SKM-1 treated with dmso at 0.1 percent for 144 hours (cell line): ENCODE results near the gene RAC3.
"Not testable (repeated sequence)": the region's sequence is repeated elsewhere in the genome, so short reads cannot be mapped to it uniquely, and the experiment has no call there.

ENCODE experiments used
- DNase-seq: peaks from one replicate; lab custom pipeline; 2025; ENCODE audit not compliant: unreplicated experiment; lab: John Stamatoyannopoulos, UW

The RAC3 gene

DNA sequence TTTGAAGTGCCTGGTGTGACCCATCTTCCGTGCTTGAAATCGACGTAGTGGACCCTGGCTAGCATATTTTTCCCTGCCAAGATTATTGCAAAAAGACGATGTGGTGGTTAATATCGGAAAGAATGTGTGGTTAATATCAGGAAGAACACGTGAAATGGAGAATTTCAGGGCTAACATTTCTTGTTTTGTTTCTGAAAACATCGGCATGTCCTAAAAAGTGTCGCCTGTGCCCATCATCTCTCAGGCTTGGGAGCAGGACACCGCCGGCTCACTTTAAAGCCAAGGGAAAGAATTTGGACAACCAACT is 6.4 kb downstream of the RAC3 start:
- DNase-seq = no peak

DNA sequence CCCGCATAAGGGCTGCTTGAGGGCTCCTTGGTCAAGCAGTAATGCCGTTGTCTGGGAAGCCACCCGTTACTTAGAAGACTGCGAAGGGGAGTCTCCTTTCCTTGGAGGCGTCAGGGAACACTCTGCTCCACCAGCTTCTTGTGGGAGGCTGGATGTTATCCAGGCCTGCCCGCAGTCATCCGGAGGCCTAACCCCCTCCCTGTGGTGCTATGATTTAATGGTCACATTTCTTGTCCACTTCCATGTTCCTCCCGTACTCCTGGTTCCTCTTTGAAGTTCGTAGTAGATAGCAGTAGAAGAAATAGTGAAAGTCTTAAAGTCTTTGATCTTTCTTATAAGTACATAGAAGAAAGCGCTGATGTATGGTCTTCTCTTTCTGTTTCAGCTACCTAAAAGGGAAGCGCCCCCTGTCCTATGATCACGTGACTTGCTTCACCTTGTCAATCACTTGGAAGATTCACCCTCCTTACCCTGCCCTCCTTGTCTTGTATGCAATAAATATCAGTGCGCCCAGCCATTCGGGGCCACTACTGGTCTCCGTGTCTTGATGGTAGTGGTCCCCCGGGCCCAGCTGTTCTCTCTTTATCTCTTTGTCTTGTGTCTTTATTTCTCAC is 7.4 kb downstream of the RAC3 start:
- DNase-seq = not testable (repeated sequence)

DNA sequence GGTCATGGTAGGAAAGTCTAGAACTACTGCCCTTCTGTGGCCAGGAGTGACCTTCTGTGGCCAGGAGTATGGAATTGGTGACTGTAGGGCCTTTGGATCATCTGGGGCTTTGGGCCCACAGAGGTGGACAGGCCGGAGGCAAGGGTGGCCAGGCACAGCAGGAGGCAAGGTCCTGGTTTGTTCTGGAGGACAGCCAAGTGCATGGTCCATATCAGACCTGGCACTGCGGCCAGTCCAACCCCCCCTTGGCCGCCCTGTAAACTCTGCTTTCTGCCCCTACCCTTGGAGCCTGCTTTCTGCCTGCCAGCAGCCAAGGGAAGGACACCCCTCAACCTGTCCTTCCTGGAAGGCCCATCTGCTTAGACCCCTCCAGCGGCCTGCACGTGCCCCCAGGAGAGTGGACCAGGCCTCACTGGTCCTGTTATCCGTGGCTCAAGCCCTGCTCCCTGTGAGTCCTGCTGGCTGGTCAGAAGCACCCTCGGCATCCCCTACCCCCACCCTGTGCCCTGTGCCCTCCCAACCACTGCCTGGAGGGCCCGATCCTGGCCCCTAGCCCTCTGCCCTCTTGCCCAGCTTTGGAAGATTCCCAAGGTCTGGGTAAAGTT is 8.3 kb downstream of the RAC3 start:
- DNase-seq = no peak

DNA sequence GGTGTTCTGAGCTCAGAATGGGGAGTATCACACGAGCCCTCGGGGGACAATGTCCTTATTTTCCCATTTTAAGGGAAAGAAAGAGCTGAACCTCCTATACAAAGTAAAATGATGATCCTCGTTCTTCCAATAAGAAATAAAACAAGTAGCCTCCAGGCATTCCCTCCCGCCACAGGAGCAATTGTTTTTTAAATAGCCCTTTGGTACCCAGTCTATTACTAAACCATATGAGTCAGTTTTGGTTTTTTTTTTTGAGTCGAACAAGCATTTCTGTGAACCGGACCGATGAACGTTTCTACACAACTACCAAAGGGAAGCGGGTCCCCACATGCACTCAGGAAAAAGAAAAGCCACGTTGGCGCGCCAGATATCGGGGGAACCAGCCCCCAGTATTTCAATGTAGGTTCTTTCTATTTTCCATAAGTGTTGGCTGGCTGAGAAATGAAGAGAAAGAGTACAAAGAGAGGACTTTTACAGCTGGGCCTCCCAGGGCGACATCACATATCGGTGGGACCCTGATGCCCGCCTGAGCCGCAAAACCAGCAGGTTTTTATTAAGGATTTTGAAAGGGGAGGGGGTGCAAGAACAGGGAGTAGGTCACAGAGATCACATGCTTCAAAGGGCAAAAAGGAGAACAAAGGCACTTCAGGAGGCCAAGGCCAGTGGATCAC is 9.8 kb downstream of the RAC3 start:
- DNase-seq = no peak

DNA sequence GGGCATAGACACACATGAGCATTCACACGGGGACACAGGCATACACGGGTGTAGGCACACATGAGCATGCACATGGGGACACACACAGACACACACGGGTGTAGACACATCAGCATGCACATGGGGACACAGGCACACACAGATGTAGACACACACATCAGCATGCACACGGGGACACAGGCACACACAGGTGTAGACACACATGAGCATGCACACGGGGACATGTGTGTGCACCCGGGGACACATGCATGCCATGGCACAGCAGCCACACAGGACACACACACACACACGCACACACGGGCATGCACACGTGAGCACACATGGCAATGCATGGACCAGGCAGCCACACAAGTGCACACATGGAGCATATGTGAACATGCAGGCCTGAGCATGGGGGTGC is 11.2 kb downstream of the RAC3 start:
- DNase-seq = no peak

DNA sequence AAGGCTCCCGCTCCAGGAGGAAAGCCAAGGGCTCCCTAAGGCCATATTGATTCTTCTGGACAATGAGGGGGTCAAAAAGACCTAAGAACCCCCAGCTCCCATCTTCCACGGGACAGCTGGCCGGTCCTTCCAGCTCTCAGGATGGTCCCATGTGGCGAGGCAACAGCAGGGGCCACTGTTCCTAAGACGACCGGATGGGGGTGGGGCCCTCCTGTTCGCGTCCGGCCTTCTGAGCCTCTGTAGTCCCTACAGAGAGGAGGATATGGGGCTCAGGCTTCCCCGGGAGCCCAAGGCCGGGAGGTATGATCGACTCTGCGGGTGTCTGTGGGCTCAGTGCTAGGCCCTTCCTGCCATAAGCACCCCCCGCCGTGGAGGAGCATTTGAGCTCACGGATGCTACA is 12.0 kb downstream of the RAC3 start:
- DNase-seq = no peak

DNA sequence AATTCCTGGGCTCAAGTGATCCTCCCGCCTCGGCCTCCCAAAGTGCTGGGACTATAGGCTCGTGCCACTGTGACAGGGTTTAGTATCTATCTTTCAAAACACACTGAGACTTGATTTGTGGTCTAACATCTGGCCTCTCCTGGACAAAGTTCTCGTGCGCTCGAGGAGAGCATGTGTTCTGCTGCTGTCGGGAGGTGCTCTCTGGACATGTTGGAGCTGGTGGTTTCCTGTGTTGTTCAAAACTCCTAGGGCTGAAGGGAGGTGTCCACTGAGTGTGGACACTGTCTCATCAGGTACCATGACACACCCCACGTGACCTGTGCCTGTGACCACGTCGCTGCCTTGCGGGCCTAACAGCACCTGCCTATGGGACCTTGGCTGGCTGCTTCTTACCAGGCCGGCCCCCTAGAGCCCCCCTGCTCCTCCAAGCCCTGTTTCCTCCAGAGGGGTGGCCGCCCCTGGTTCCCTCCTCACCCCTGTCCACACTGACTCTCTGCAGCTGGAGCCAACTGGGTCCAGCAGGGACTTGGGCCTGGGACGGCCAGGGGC is 14.5 kb downstream of the RAC3 start:
- no peak for DNase-seq

DNA sequence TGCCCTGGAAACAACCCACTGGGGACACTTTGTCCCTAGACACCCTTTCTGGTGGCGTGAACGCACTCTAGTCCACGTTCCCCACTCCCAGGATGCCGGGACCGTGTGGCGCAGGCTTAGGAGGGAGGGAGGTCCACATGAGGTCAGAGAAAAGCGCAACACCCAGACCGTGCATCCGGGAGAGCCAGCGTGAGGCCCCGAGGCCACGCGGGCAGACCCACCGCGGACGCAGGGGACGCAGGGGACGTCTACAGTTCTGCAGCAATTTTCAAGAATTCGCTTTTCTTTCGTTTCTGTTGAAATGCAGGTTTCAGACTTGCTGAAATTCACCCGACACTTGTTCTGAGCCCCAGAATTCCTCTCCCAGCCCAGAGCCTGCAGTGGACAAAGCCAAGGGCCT is 15.4 kb downstream of the RAC3 start:
- DNase-seq = no peak

DNA sequence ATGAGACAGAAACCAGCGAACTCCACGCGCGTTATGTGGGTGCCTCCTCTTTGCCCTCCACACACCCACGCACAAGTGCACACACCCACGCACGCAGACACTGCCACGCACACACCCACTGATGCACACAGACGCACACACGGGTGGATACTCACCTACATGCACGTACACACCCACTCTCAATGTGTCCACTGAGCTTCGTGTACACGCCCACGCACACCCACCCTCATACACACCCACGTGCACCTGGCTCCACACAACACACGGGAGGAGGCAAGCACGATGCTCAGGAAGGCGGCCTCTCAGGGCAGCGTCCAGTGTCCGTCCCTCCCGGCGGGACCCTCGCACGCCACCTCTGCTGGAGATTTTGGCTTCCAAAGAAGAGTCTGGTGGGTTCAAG is 15.9 kb downstream of the RAC3 start:
- DNase-seq = no peak

DNA sequence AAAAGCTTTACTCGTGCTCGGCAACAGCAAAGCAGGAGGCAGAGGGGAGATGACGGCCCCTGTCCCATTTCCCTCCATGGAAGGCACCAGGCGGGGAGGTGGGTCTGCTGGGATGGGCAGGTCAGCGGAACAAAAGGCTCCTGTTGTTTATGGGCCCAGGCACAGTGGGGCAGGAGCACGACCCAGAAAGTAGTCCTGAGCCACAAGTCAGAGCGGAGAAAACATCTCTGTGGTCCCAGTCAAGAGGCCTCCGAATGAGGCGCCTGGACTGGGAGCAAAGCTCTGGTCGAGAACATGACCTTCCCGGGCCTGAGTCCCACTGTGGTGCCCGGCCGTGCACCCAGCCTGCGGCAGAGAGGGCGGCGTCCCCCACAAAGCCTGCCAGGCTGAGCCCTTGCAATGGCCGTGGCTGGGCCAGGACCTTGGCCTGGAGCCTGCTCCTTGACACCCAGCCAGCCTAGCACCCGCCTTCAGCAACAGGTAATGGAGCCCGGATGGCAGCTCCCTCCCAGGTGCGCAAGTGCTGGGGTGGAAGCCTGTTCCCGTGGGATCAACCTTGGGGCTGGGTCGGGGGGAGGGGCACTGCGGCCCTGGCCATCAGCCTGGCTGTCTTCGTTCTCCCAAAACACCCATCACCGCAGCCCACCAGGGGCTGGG is 16.6 kb downstream of the RAC3 start:
- no peak for DNase-seq

DNA sequence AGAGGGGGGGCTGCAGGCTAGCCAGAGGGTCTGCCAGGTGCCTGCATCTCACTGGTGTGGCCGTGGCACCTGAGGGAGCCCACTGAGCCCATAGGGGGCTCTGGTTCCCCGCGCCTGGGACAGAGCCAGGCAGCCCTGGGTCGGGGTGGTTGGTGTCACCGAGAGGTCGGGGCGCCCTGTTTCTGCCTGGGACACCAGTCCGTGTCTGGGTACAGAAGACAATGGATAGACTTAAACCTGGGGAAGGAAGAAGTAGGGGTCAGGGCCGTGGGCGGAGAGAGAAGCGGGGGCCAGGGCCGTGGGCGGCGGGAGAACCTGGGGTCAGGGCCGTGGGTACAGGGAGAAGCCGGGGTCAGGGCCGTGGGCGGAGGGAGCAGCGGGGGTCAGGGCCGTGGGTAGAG is 17.1 kb downstream of the RAC3 start:
- no peak for DNase-seq

DNA sequence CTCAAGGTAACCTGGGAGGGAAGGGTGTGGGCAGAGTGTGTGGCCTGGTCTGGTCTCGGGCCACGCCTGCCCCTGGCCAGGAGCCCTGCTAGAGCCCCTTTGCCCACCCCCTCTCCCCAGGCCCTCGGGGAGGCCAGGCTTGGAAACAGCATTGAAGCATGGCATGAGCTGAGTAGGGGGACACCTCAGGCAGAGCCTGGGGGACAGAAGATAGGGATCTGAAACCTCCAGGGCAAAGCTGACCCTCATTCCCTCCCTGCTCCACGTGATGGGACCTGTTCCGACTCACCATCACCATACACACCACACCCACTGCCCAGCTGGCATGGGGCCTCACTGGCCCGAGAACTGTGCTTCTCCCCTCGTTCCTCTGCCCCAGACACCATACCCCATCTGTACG is 17.6 kb downstream of the RAC3 start:
- no peak for DNase-seq

DNA sequence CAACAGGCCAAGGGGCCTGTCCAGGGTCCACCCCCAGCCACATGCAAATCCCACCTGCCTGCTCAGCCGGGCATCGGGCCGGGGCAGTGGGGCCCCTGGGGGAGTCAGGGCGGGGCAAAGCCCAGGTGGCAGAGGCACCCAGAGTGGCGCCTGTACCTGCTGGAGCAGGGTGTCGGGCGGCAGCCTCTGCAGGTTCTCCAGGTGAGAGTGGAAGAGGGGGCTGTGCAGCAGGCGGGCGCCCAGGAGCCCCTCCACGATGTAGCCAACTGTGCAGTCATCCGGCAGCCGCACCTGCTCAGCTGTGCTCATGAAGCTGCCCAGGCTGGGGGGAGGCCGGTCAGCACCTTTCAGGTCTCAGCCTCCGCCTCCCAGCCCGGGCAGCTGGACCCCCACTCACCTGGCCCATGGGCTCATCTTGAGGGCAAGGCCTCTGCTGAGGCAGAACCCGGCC is 18.1 kb downstream of the RAC3 start:
- DNase-seq = no peak

DNA sequence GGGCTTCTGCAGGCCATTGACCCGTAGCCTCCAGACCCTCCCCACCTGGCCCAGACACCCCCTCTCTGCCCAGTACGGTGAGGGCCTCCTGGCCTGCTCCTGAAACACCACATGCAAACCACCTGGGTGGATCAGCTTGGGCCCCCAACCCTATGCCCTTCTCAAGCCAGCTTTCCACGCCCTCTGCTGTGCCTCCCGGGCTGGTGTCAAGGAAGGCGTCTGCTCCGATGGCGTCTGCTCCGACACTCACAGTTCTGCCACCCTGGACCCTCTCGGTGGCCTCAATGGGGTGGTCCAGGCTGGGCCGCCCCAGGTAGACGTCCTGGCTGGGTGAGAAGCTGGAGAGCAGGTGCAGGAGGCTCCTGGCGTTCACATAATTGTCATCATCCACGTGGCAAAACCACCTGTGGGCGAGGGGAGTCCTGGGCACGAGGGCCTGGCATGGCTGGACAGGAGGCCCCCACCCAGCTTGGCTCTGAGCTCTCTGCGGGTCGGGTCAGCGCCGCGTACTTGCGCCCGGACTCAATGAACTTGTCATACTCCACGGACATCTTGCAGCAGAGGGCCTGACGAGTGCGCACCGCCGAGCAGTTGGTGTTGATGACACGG is 18.8 kb downstream of the RAC3 start:
- DNase-seq = no peak

DNA sequence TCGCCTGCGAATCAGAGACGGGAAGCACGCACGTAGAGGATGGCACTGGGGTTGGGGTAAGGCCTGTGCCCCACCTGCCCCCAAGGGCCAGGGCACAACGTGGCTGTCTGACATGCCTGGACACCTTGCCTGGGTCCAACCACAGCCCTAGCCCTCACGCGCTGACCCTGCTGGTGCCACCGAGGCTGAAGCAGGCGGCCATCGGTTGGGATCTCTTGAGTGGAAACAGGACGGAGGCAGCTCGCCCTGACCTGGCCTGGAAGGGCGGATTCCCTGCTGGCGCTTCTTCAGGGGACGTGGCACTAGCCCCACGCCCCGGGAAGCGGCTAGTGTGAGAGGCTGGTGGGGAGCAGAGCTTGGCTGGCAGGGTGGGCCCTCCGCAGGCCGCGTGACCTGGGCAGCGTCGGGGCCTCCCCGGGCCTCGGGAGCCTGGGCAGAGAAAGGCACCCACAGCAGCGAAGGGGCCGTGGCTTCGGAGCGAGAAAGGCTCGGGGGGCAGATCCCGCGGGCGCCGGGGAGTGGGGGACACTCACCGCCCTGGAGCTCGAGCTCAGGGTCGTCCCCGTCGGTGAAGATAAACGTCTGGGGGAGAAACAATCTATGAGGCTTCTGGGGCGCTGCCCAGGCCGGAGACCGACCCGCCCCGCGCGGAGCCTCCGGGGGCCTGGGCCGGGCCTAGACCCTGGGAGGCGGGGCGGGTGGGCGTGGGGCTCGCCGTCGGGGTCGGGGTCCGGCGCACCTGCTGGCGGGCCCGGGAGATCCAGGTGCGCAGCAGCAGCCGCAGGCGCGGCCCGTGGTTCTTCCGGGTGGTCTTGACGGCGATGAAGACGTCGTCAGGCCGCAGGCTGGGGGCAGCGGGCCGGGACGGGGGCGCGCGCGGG is 19.5 kb downstream of the RAC3 start:
- DNase-seq = no peak

DNA sequence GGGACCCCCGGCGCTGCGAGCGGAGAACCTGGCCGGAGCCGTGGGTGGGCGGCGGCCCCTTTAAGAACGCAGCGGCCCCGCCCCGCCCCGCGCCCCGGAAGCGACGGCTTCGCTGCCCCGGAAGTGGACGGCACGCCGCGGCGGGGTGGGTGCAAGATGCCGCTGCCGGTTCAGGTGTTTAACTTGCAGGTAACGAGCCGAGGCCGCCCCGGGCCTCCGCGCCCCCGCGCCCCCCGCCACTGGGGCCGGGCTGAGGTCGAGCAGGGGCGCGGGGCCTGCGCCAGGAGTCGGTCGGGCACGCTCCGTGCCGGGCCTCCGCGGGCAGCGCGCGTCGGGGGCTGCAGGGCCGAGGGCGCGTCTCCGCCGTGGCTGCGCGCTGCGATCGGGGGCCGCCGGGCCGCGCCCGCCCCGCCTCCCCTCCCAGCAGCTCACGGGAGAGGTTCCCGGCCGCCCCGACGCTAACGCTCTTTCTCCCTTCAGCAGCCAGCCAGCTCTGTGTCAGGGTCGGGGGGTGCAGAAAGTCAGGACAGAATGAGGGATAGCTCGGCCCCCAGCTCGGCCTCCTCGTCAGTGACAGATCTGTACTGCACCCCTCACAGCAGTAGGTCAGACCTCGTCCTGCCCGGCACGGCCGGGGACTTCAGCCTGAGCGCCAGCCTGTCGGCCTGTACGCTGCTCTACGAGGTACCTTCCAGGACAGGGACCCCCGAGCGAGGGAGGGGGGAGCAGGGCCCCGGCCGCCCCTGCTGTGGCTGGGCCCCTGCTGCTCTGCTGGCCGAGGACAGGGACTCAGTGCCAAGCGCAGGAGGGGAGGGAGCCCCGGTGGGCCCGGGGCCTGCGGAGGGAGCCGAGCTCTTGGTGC is 20.5 kb downstream of the RAC3 start, which contains the start of the genes GPS1 and RFNG:
GPS1 (plus strand) TSS at position 123 of the 862 bp plus-strand sequence; CDS start at position 157, 34 bp downstream.
RFNG (minus strand) TSS at position 36 of the 862 bp plus-strand sequence. CDS start 45 bp downstream, outside the sequence.
- DNase-seq = peak; percentile 53

DNA sequence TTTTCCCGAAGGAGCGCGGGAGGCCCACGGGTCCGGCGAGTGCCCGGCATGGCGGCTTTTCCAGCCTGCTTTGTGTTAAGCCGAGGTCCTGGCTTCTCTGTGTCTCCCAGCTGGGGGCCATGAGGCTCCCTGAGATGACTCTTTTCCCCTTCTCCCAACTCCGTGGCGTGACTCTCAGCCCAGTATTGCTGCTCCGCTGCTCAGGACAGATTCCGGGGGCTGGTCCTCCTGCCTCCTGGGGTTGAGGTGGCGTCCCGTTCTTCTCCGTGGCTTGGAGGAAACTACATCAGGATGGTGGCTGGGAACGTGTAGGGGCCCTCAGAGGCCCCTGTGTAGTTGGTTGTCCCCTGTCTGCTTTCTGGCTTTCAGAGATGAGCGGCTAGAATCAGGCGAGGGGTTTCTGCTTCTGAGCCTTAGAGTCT is 21.2 kb downstream of the RAC3 start:
- no peak for DNase-seq

DNA sequence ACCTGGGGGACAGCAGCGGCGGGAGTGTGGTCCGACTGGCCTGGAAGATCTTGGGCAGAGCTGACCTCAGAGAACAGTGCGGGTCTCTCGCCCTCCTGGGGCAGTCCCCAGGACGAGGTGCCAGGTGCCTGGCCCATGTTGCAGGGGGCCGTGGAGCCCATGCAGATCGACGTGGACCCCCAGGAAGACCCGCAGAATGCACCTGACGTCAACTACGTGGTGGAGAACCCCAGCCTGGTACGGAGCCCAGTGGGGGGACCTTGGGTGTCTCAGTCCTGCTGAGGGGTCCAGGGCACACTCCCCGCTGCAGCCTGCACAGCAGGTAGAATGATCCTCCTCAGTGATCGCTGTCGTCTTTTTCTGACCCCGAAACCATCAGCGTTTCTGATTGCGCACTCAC is 21.7 kb downstream of the RAC3 start:
- no peak for DNase-seq

DNA sequence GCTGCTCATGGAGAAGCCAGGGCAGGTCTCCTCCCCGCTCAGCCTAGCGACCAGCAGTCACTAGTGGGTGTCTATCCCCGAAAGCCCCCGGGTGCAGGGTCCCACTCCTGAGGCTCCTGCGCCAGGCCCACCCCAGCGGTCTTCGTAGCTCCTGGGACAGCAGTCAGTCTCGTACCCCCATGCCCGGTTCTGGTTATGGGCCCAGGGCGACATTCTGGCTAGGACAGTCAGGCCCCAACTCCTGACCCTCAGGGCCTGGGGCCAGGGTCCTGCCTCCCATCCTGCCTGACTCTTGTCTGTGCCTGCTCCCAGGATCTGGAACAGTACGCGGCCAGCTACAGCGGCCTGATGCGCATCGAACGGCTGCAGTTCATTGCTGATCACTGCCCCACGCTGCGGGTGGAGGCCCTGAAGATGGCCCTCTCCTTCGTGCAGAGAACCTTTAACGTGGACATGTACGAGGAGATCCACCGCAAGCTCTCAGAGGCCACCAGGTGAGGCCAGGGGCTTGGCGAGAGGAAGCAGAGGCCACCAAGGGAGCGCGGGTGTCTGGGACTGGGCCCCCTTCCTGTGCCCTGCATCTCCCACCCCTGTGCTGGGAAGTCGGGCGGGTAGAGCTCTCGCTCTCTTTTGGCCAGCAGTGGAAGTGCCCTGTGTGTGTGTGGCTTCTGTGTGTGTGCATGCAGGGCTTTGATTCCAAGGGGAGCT is 22.2 kb downstream of the RAC3 start:
- DNase-seq = no peak
